Mesothelial cell of epicardium (in vitro differentiated cells): Measurements from ENCODE around the gene CLNK. TPM values are rescaled to one million over a fixed set of nuclear protein-coding genes. Genes with fewer than 3 reads are reported as not detected.

ENCODE experiments used
- DNase-seq, 2 experiments: peaks; one replicate each; pipeline ENCODE4 v3.0.0; 2021; ENCODE audit warnings: low spot score in 2 of 2; ENCODE audit not compliant: unreplicated experiment in 2 of 2
- H3K27ac Mint-ChIP-seq: 2 replicates; pipeline ENCODE4 v1.8.0; 2021; ENCODE audit warnings: mixed read lengths
- H3K27me3 Mint-ChIP-seq: 2 replicates; pipeline ENCODE4 v1.8.0; 2021; ENCODE audit warnings: low read depth, mixed read lengths
- H3K36me3 Mint-ChIP-seq: 2 replicates; pipeline ENCODE4 v1.8.0; 2021; ENCODE audit warnings: mixed read lengths
- H3K4me1 Mint-ChIP-seq: 2 replicates; pipeline ENCODE4 v1.8.0; 2021; ENCODE audit warnings: mixed read lengths
- H3K4me3 Mint-ChIP-seq: 2 replicates; pipeline ENCODE4 v1.8.0; 2021; ENCODE audit warnings: mild to moderate bottlenecking, moderate library complexity, mixed read lengths
- H3K9me3 Mint-ChIP-seq: 2 replicates; pipeline ENCODE4 v1.8.0; 2021; ENCODE audit warnings: mixed read lengths
- CTCF ChIP-seq: fragments of 200-600 bp; sonication (generic); IDR thresholded peaks from one replicate; pipeline ENCODE4 v1.5.0; 2021; ENCODE audit warnings: antibody characterized with exemption; ENCODE audit not compliant: unreplicated experiment
- total RNA-seq: library from RNA; stranded (reverse); gene quantifications from 3 replicates; pipeline ENCODE4 v1.2.1, GENCODE V29; 2021

The CLNK gene
- total RNA-seq, 1 donor from 2014 or later = not detected

- H3K36me3 Mint-ChIP-seq = no peaks in the 10 kb centered on the region
- H3K27ac Mint-ChIP-seq = no peak overlapping the region
- no peaks in the 10 kb centered on the region for H3K27me3 Mint-ChIP-seq
- H3K4me1 Mint-ChIP-seq = no peaks in the 10 kb centered on the region
- DNase-seq = no peak
- no peak for TF ChIP-seq CTCF
- H3K9me3 Mint-ChIP-seq = no peaks in the 10 kb centered on the region
- H3K4me3 Mint-ChIP-seq = no peak overlapping the region
Observed at GRCh38 chr4:10492464-10492863, 192.1 kb downstream of the CLNK start.

- no peak overlapping the region for H3K27ac Mint-ChIP-seq
- TF ChIP-seq CTCF = no peak
- no peaks in the 10 kb centered on the region for H3K9me3 Mint-ChIP-seq
- DNase-seq = no peak
- H3K4me3 Mint-ChIP-seq = no peak overlapping the region
- no peaks in the 10 kb centered on the region for H3K27me3 Mint-ChIP-seq
- H3K36me3 Mint-ChIP-seq = no peaks in the 10 kb centered on the region
- H3K4me1 Mint-ChIP-seq = no peaks in the 10 kb centered on the region
Observed at GRCh38 chr4:10491401-10491800, 193.2 kb downstream of the CLNK start.

- H3K4me1 Mint-ChIP-seq = no peaks in the 10 kb centered on the region
- H3K27me3 Mint-ChIP-seq = no peaks in the 10 kb centered on the region
- H3K27ac Mint-ChIP-seq = no peak overlapping the region
- no peak for DNase-seq
- no peaks in the 10 kb centered on the region for H3K36me3 Mint-ChIP-seq
- H3K9me3 Mint-ChIP-seq = no peaks in the 10 kb centered on the region
- no peak overlapping the region for H3K4me3 Mint-ChIP-seq
- no peak for TF ChIP-seq CTCF
Observed at GRCh38 chr4:10490996-10491395, 193.6 kb downstream of the CLNK start.

- Mint-ChIP-seq H3K36me3 (no peaks in the 10 kb centered on the region), H3K9me3 (no peaks in the 10 kb centered on the region), H3K27me3 (no peaks in the 10 kb centered on the region), H3K4me1 (no peaks in the 10 kb centered on the region), H3K27ac (no peak overlapping the region), H3K4me3 (no peak overlapping the region)
- no peak for TF ChIP-seq CTCF
- no peak for DNase-seq
Observed at GRCh38 chr4:10482913-10483312, 201.7 kb downstream of the CLNK start.

- H3K36me3 Mint-ChIP-seq = no peaks in the 10 kb centered on the region
- DNase-seq = no peak
- TF ChIP-seq CTCF = no peak
- H3K27ac Mint-ChIP-seq = no peak overlapping the region
- H3K4me1 Mint-ChIP-seq = no peaks in the 10 kb centered on the region
- H3K9me3 Mint-ChIP-seq = no peaks in the 10 kb centered on the region
- no peaks in the 10 kb centered on the region for H3K27me3 Mint-ChIP-seq
- H3K4me3 Mint-ChIP-seq = no peak overlapping the region
Observed at GRCh38 chr4:10480616-10481015, 204.0 kb downstream of the CLNK start.

- Mint-ChIP-seq H3K27me3 (no peaks in the 10 kb centered on the region), H3K36me3 (no peaks in the 10 kb centered on the region), H3K9me3 (no peaks in the 10 kb centered on the region), H3K4me3 (no peak overlapping the region), H3K27ac (no peak overlapping the region), H3K4me1 (no peaks in the 10 kb centered on the region)
- TF ChIP-seq CTCF = no peak
- DNase-seq = no peak
Observed at GRCh38 chr4:10478621-10479020, 205.9 kb downstream of the CLNK start.
